H1 (cell line): ENCODE results near the gene GRM7. TPM values are rescaled to one million over a fixed set of nuclear protein-coding genes. Genes with fewer than 3 reads are reported as not detected.

Source experiments
- BCL11A ChIP-seq, 2 experiments: IDR thresholded peaks; one replicate each; pipeline ENCODE4 v1.6.1; 2011; ENCODE audit warnings: low read depth in 2 of 2, low read length in 2 of 2, mild to moderate bottlenecking in 2 of 2
- BRCA1 ChIP-seq: IDR thresholded peaks from 2 replicates; pipeline ENCODE4 v1.6.1; 2012; ENCODE audit warnings: low read depth, low read length, improper control_type of control experiment
- RBBP5 ChIP-seq: IDR thresholded peaks from 2 replicates; pipeline ENCODE4 v1.7.1; 2012; ENCODE audit warnings: low read depth, mild to moderate bottlenecking, inconsistent platforms, low read length, moderate library complexity, borderline replicate concordance
- RNF2 ChIP-seq: fragments of 200-900, 300-1000 bp; sonication (generic); IDR thresholded peaks from 2 replicates; pipeline ENCODE4 v1.7.1; 2016; ENCODE audit warnings: borderline replicate concordance, low read depth, mild to moderate bottlenecking, antibody characterized with exemption, low read length; ENCODE audit not compliant: poor library complexity, severe bottlenecking; ENCODE audit errors: missing control alignments
- TBP ChIP-seq: IDR thresholded peaks from 2 replicates; pipeline ENCODE4 v1.6.1; 2011; ENCODE audit warnings: low read depth, low read length, improper control_type of control experiment
- TEAD4 ChIP-seq: IDR thresholded peaks from 2 replicates; pipeline ENCODE4 v1.6.1; 2012; ENCODE audit warnings: low read depth, low read length, inconsistent platforms, mixed read lengths
- polyA plus RNA-seq, 7 experiments: library from polyadenylated mRNA; depleted of rRNA in 3 of 7; stranded (reverse) in 5 of 7; unstranded in 2 of 7; fragments of >200 nt in 5 of 7; fragments of 200-250 nt in 2 of 7; gene quantifications; 1 replicate in 5 of 7; 2 replicates in 1 of 7; 4 replicates in 1 of 7; pipeline versions ENCODE4 v1.2.1 to v1.2.3, GENCODE V29; 2011 to 2013; ENCODE audit warnings: missing spikeins in 2 of 7, mixed read lengths in 2 of 7
- total RNA-seq: library from RNA; stranded (reverse); fragmentation: NEBNext Ultra II Directional; extraction: Animal tissue kit (Norgen Biotek cat#: 25700); gene quantifications from 2 replicates; pipeline ENCODE4 v1.2.1, GENCODE V29; 2021

GRM7 gene
- total and polyA plus RNA-seq, 2 of the 8 experiments (the other 6 are each of a cell fraction or from before 2014, with no cell fraction given), result 0.17 to 0.24 TPM

GRCh38 chr3:7692866-7693265 is 832.0 kb downstream of the GRM7 start (continued):
- TF ChIP-seq BRCA1, result no peak
- TF ChIP-seq RNF2, result no peak
- TF ChIP-seq TBP, result no peak
- no peak for TF ChIP-seq TEAD4
- no peak for TF ChIP-seq BCL11A (IDR thresholded peaks at IDR 0.05; ENCODE audit: low read depth in 2 of 2, low read length in 2 of 2)
- no peak for TF ChIP-seq RBBP5
- TF ChIP-seq, all 59 proteins: peak for 0
